ENCODE data around the gene GPATCH2.
A peak's percentile ranks its signal among the peaks of the same experiment; 100 is the strongest.

The GPATCH2 gene

DNA sequence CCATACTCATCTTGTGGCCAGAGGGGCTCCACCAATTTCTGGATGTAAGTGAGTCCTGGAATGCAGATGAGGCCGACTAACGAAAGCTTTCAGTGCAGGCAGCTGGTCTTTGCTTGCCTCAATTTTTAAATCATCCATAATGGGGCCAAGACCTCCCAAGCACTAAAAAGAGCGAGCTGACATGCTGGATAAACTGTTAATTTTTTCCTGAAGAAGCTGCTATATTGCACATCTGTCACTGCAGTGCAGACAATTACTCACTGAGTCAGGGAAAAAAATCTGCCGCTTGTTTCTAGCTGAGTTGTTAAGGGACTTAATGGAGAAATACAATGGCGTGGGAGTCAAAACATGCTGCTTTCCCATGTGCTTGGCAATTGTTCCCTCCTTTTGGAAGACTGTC, 205.5 kb downstream of the GPATCH2 start:
- TF ChIP-seq, protein P1, sequence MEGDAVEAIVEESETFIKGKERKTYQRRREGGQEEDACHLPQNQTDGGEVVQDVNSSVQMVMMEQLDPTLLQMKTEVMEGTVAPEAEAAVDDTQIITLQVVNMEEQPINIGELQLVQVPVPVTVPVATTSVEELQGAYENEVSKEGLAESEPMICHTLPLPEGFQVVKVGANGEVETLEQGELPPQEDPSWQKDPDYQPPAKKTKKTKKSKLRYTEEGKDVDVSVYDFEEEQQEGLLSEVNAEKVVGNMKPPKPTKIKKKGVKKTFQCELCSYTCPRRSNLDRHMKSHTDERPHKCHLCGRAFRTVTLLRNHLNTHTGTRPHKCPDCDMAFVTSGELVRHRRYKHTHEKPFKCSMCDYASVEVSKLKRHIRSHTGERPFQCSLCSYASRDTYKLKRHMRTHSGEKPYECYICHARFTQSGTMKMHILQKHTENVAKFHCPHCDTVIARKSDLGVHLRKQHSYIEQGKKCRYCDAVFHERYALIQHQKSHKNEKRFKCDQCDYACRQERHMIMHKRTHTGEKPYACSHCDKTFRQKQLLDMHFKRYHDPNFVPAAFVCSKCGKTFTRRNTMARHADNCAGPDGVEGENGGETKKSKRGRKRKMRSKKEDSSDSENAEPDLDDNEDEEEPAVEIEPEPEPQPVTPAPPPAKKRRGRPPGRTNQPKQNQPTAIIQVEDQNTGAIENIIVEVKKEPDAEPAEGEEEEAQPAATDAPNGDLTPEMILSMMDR (IDR thresholded peaks at IDR 0.05), result no peak
- Histone ChIP-seq H3K4me1 (no peaks in the 10 kb centered on the region), H3K9me3 (no peaks in the 10 kb centered on the region), H3K36me3 (peaks cover 0 to 2% (median 0%) of the 10 kb centered on the region in 3 donors), H3K4me3 (no peak overlapping the region), H3K27ac (no peak overlapping the region), H3K27me3 (no peaks in the 10 kb centered on the region)
- intact Hi-C loops (cut with DNase I; ENCODE audit: low total_unique reads), result no loop called here
- DNase-seq, result no peak

DNA sequence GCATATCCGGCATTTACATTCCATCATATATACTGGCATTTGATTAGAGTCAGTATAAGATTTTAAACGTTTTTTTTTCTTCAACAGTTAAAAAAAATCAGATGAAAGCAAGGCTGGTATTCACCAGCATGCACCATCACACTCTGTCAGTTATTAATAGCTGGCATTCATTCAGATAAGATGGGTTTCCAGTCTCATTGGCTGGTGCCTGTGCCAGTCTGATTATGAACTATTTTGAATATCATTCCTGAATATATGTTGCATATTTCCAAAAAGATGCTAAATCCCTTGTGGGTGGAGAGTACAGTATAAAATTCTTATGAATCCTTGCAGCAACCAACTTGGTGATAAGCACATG, 211.7 kb downstream of the GPATCH2 start:
- H3K27me3 ChIP-seq, result no peaks in the 10 kb centered on the region
- intact Hi-C loops (cut with DNase I; ENCODE audit: low total_unique reads), result no loop called here
- no peak for DNase-seq
- no peaks in the 10 kb centered on the region for H3K4me1 ChIP-seq
- H3K4me3 ChIP-seq, result no peak overlapping the region
- TF ChIP-seq, protein P1 (IDR thresholded peaks at IDR 0.05), result no peak
- no peaks in the 10 kb centered on the region for H3K9me3 ChIP-seq
- no peaks in the 10 kb centered on the region for H3K36me3 ChIP-seq
- H3K27ac ChIP-seq, result no peak overlapping the region

DNA sequence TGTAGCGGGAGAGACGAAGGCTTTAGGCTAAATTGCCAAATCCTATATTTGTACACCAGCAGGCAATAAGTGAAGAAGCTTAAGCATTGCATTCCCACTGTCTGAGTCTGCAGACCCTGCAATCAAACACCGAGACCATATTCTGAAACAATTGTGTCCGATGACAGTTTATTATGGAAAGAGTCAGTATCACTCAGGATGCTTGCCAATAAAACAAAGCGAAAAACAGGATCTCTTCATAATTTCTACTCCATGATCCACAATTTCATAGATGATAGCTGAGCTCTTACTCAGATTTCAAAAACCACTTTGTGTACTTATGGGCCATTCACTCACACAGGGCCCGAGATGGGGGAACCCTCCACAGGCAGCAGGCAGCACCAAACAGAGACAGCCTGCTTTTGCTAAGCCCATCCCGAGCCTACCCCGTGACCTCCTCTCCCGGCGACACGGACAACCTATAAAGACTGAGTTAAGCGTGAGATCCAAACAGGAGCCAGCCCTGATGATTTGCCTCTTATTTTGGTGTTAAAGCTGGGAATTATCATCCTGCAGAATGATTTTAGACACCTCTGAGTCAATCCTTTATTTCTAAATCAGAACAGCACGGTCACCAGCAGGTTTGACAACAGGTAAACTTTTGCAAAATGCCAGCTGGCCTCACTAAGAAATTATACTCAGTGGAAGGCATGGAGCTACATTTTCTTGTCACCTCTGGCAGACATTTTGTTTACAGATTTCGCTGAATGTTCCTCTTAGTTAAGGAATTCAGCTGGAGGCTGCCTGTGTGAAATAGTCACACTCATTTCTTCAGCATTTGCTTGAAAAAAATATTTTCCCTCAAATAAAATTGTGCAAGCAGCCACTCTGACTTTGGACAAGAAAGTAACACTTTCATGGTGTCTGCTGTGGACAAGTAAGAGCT, 212.4 kb downstream of the GPATCH2 start:
- Histone ChIP-seq H3K27ac (no peak overlapping the region), H3K9me3 (no peaks in the 10 kb centered on the region), H3K4me3 (no peak overlapping the region), H3K36me3 (no peaks in the 10 kb centered on the region), H3K27me3 (no peaks in the 10 kb centered on the region), H3K4me1 (no peaks in the 10 kb centered on the region)
- TF ChIP-seq, protein P1 (IDR thresholded peaks at IDR 0.05), result no peak
- no peak for DNase-seq
- intact Hi-C loops (cut with DNase I; ENCODE audit: low total_unique reads), result no loop called here

DNA sequence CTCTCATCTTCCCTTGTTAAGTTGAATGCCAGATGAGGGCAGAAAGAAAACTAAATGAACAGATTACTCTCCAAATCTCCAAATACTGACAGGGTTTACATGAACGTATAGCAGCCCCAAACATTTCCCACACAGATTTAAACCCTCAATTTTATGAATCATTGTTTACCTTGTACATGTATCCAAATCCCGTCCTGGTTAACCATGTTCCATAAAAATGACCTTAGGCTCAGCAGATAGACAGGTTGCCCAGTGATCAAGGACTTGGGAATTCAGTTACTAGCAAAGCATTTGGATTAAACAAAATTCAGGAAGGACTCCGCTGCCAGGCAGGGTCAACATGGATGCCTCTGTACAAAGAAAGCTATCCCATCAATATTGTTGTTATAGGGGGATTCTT, 213.5 kb downstream of the GPATCH2 start:
- Histone ChIP-seq H3K9me3 (no peaks in the 10 kb centered on the region), H3K27me3 (no peaks in the 10 kb centered on the region), H3K4me1 (no peaks in the 10 kb centered on the region), H3K4me3 (no peak overlapping the region), H3K27ac (no peak overlapping the region), H3K36me3 (no peaks in the 10 kb centered on the region)
- TF ChIP-seq, protein P1 (IDR thresholded peaks at IDR 0.05), result no peak
- intact Hi-C loops (cut with DNase I; ENCODE audit: low total_unique reads), result no loop called here
- DNase-seq, result no peak

DNA sequence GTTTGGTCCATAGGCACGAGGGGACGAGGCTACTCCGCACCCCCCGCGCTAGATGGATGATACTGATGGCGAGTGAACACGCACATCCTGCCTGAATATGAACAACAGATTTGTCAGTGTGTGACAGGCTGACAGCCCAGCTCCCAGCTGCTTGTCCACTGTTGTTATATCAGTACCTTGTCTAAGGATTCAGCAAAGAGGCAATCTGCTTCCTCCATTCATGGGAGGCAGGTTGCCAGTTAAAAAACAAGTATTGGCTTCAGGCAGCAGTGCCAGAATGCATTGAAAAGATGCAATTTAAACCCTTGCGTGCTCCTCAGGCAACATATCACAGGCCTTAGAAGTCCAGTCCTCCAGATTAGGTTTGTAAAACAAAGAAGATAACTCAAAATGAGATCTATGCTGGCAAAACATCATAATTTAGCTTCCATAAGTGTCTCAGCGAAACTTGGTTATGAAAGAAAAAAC, 223.3 kb downstream of the GPATCH2 start:
- no peaks in the 10 kb centered on the region for H3K36me3 ChIP-seq
- TF ChIP-seq, protein P1 (IDR thresholded peaks at IDR 0.05), result no peak
- peak overlapping the region in 1 of 2 donors; percentile 1 for H3K4me3 ChIP-seq
- H3K4me1 ChIP-seq, result peaks cover 0 to 4% (median 0%) of the 10 kb centered on the region in 4 donors
- no peaks in the 10 kb centered on the region for H3K27me3 ChIP-seq
- DNase-seq, result no peak
- H3K9me3 ChIP-seq, result no peaks in the 10 kb centered on the region
- intact Hi-C loops (cut with DNase I; ENCODE audit: low total_unique reads), result no loop called here
- no peak overlapping the region for H3K27ac ChIP-seq
